Upper lobe of right lung (tissue), 1 donor: ENCODE results near the gene APOL4. TPM values are rescaled to one million over a fixed set of nuclear protein-coding genes. Genes with fewer than 3 reads are reported as not detected.
"Not testable (repeated sequence)": the region's sequence is repeated elsewhere in the genome, so short reads cannot be mapped to it uniquely, and the experiment has no call there.

Experiments used
- ATAC-seq: fragments of 200-7000 bp; cut with Tn5 transposase; one replicate; pipeline ENCODE4 v1.9.1; 2020; ENCODE audit warnings: mild to moderate bottlenecking, moderate library complexity
- DNase-seq: peaks from one replicate; pipeline ENCODE4 v3.0.0-alpha.2; 2020
- H3K27ac ChIP-seq: fragments of 200-600 bp; one replicate; pipeline ENCODE4 v1.8.0; 2022
- H3K27me3 ChIP-seq: fragments of 200-600 bp; one replicate; pipeline ENCODE4 v1.8.0; 2022; ENCODE audit warnings: mild to moderate bottlenecking
- H3K36me3 ChIP-seq: fragments of 200-600 bp; one replicate; pipeline ENCODE4 v1.8.0; 2022
- H3K4me1 ChIP-seq: fragments of 200-600 bp; one replicate; pipeline ENCODE4 v1.8.0; 2022
- H3K4me3 ChIP-seq: fragments of 200-600 bp; one replicate; pipeline ENCODE4 v1.8.0; 2022; ENCODE audit warnings: mild to moderate bottlenecking
- H3K9me3 ChIP-seq: fragments of 200-600 bp; one replicate; pipeline ENCODE4 v1.8.0; 2022
- CTCF ChIP-seq: fragments of 200-600 bp; IDR thresholded peaks from one replicate; pipeline ENCODE4 v1.8.0; 2022; ENCODE audit warnings: antibody characterized with exemption
- intact Hi-C: fragments of 100-400 bp; cut with DNase I; formaldehyde crosslinking; loops from one replicate; pipeline ENCODE4 v1.11.0; 2022
- total RNA-seq: library from RNA; stranded (reverse); fragmentation: NEBNext Ultra II Directional; extraction: Animal tissue kit (Norgen Biotek cat#: 25700); gene quantifications from one replicate; pipeline ENCODE4 v1.2.1, GENCODE V29; 2021
- donor health status: DM: no; HTN: yes; CAD: no; lungs with severe emphysema.

APOL4 gene
- total RNA-seq, 1 donor from 2014 or later = 14.3 TPM

GRCh38 chr22:36156119-36156514 is 45.5 kb downstream of the APOL4 start:
- H3K4me3 ChIP-seq = peak overlapping the region; percentile 59
- no peak for TF ChIP-seq CTCF
- peak overlapping the region; percentile 91 for H3K27ac ChIP-seq
- DNase-seq (no peak), ATAC-seq (no peak)
- H3K36me3 ChIP-seq = no peaks in the 10 kb centered on the region
- H3K4me1 ChIP-seq = peaks cover 85% of the 10 kb centered on the region
- intact Hi-C loops = no loop called here
- H3K9me3 ChIP-seq = no peaks in the 10 kb centered on the region
- H3K27me3 ChIP-seq = no peaks in the 10 kb centered on the region

GRCh38 chr22:36155702-36156101 is 45.9 kb downstream of the APOL4 start:
- ATAC-seq = peak; percentile 70
- intact Hi-C loops = no loop called here
- Histone ChIP-seq H3K27me3 (no peaks in the 10 kb centered on the region), H3K27ac (peak overlapping the region; percentile 91), H3K36me3 (no peaks in the 10 kb centered on the region), H3K4me3 (peak overlapping the region; percentile 59), H3K9me3 (no peaks in the 10 kb centered on the region), H3K4me1 (peaks cover 85% of the 10 kb centered on the region)
- peak; percentile 15 for TF ChIP-seq CTCF
- peak; percentile 65 for DNase-seq

GRCh38 chr22:36154423-36154945 is 47.1 kb downstream of the APOL4 start:
- no peak for DNase-seq
- no peak for ATAC-seq
- peaks cover 4% of the 10 kb centered on the region for H3K36me3 ChIP-seq
- no peaks in the 10 kb centered on the region for H3K27me3 ChIP-seq
- no peaks in the 10 kb centered on the region for H3K9me3 ChIP-seq
- no peak overlapping the region for H3K4me3 ChIP-seq
- intact Hi-C loops = no loop called here
- no peak for TF ChIP-seq CTCF
- peak overlapping the region; percentile 91 for H3K27ac ChIP-seq
- peaks cover 88% of the 10 kb centered on the region for H3K4me1 ChIP-seq

GRCh38 chr22:36153501-36154422 is 47.8 kb downstream of the APOL4 start:
- no peak for TF ChIP-seq CTCF
- Histone ChIP-seq H3K4me3 (no peak overlapping the region), H3K27me3 (no peaks in the 10 kb centered on the region), H3K36me3 (peaks cover 11% of the 10 kb centered on the region), H3K9me3 (no peaks in the 10 kb centered on the region), H3K4me1 (peaks cover 85% of the 10 kb centered on the region), H3K27ac (peak overlapping the region; percentile 91)
- DNase-seq (no peak), ATAC-seq (no peak)
- intact Hi-C loops = no loop called here

- H3K4me3 ChIP-seq, H3K9me3 ChIP-seq, intact Hi-C loops, DNase-seq, H3K27me3 ChIP-seq, ATAC-seq: not testable (repeated sequence)
- Histone ChIP-seq H3K27ac (peak overlapping the region; percentile 91), H3K4me1 (peaks cover 76% of the 10 kb centered on the region), H3K36me3 (peaks cover 13% of the 10 kb centered on the region)
Measured at GRCh38 chr22:36152821-36153220, 48.8 kb downstream of the APOL4 start.

GRCh38 chr22:36152088-36152487 is 49.5 kb downstream of the APOL4 start:
- TF ChIP-seq CTCF = no peak
- H3K4me1 ChIP-seq = peaks cover 71% of the 10 kb centered on the region
- no peak for ATAC-seq
- DNase-seq = no peak
- H3K36me3 ChIP-seq = peaks cover 13% of the 10 kb centered on the region
- intact Hi-C loops = no loop called here
- H3K4me3 ChIP-seq = no peak overlapping the region
- H3K9me3 ChIP-seq = no peaks in the 10 kb centered on the region
- H3K27me3 ChIP-seq = no peaks in the 10 kb centered on the region
- no peak overlapping the region for H3K27ac ChIP-seq
